ENCODE data around the gene UBL5. TPM values are rescaled to one million over a fixed set of nuclear protein-coding genes. Genes with fewer than 3 reads are reported as not detected.
"Not testable (repeated sequence)": the region's sequence is repeated elsewhere in the genome, so short reads cannot be mapped to it uniquely, and the experiment has no call there.

The UBL5 gene
- total RNA-seq, 1 experiment from 2014 or later = 250 TPM

- H3K9me3 ChIP-seq (replicated peaks) = no peaks in the 10 kb centered on the region
- H3K36me3 ChIP-seq = no peaks in the 10 kb centered on the region
- H3K27me3 ChIP-seq = no peaks in the 10 kb centered on the region
- no peak overlapping the region for H3K4me3 ChIP-seq
- no peak overlapping the region for H3K27ac ChIP-seq
- no peaks in the 10 kb centered on the region for H3K4me1 ChIP-seq
- DNase-seq = peak; percentile 74 to 89
Measured at GRCh38 chr19:9796113-9796773, 31.5 kb upstream of the UBL5 start.

- Histone ChIP-seq H3K4me1 (no peaks in the 10 kb centered on the region), H3K36me3 (no peaks in the 10 kb centered on the region), H3K27me3 (no peaks in the 10 kb centered on the region), H3K4me3 (no peak overlapping the region), H3K27ac (no peak overlapping the region), H3K9me3 (replicated peaks) (no peaks in the 10 kb centered on the region)
- no peak for DNase-seq
Measured at GRCh38 chr19:9797871-9798270, 29.8 kb upstream of the UBL5 start.

- Histone ChIP-seq H3K4me1 (no peaks in the 10 kb centered on the region), H3K27ac (no peak overlapping the region), H3K4me3 (no peak overlapping the region), H3K9me3 (replicated peaks) (no peaks in the 10 kb centered on the region), H3K27me3 (no peaks in the 10 kb centered on the region), H3K36me3 (no peaks in the 10 kb centered on the region)
- DNase-seq = no peak
Measured at GRCh38 chr19:9799162-9799561, 28.6 kb upstream of the UBL5 start.

GRCh38 chr19:9801976-9802375 lies 25.7 kb upstream of the UBL5 start:
- H3K4me3 ChIP-seq = no peak overlapping the region
- H3K4me1 ChIP-seq = no peaks in the 10 kb centered on the region
- H3K27ac ChIP-seq = no peak overlapping the region
- H3K36me3 ChIP-seq = peaks cover 3% of the 10 kb centered on the region; the same call in 1 of the 2 replicates
- no peaks in the 10 kb centered on the region for H3K9me3 ChIP-seq (replicated peaks)
- no peak for DNase-seq
- no peaks in the 10 kb centered on the region for H3K27me3 ChIP-seq

- no peak overlapping the region for H3K27ac ChIP-seq
- H3K4me1 ChIP-seq = no peaks in the 10 kb centered on the region
- H3K9me3 ChIP-seq (replicated peaks) = no peaks in the 10 kb centered on the region
- H3K4me3 ChIP-seq = no peak overlapping the region
- DNase-seq = no peak
- H3K36me3 ChIP-seq = peaks cover 15% of the 10 kb centered on the region
- H3K27me3 ChIP-seq = no peaks in the 10 kb centered on the region
Measured at GRCh38 chr19:9806803-9807202, 20.9 kb upstream of the UBL5 start.

GRCh38 chr19:9808855-9809824 lies 18.6 kb upstream of the UBL5 start:
- peaks cover 23% of the 10 kb centered on the region for H3K36me3 ChIP-seq

GRCh38 chr19:9811139-9811538 lies 16.6 kb upstream of the UBL5 start:
- DNase-seq = no peak
- no peak overlapping the region for H3K4me3 ChIP-seq
- no peaks in the 10 kb centered on the region for H3K27me3 ChIP-seq
- H3K36me3 ChIP-seq = peaks cover 21% of the 10 kb centered on the region
- no peak overlapping the region for H3K27ac ChIP-seq
- no peaks in the 10 kb centered on the region for H3K4me1 ChIP-seq
- H3K9me3 ChIP-seq (replicated peaks) = no peaks in the 10 kb centered on the region; the same call in 1 of the 2 replicates

More at GRCh38 chr19:9808855-9809824, 18.6 kb upstream of the UBL5 start:
- no peak for DNase-seq
- no peak overlapping the region for H3K4me3 ChIP-seq
- no peaks in the 10 kb centered on the region for H3K4me1 ChIP-seq
- no peak overlapping the region for H3K27ac ChIP-seq
- H3K27me3 ChIP-seq = no peaks in the 10 kb centered on the region
- H3K9me3 ChIP-seq (replicated peaks) = no peaks in the 10 kb centered on the region

- H3K27ac ChIP-seq = peak overlapping the region; percentile 83
- no peaks in the 10 kb centered on the region; the same call in 1 of the 2 replicates for H3K4me1 ChIP-seq
- H3K27me3 ChIP-seq = no peaks in the 10 kb centered on the region
- H3K9me3 ChIP-seq (replicated peaks) = no peaks in the 10 kb centered on the region; the same call in 1 of the 2 replicates
- peak overlapping the region; percentile 89 for H3K4me3 ChIP-seq
- DNase-seq = no peak
- H3K36me3 ChIP-seq = peaks cover 10% of the 10 kb centered on the region
Measured at GRCh38 chr19:9818175-9818733, 9.5 kb upstream of the UBL5 start.

GRCh38 chr19:9818734-9819595 lies 8.8 kb upstream of the UBL5 start, which contains the start of gene FBXL12:
TSS of gene FBXL12 (minus strand) at chr19:9819079. CDS start at chr19:9818813, 266 bp downstream.
- Histone ChIP-seq H3K4me1 (no peaks in the 10 kb centered on the region; the same call in 1 of the 2 replicates), H3K27me3 (no peaks in the 10 kb centered on the region), H3K27ac (peak within 1 kb of the TSS; percentile 83), H3K9me3 (replicated peaks) (no peaks in the 10 kb centered on the region; the same call in 1 of the 2 replicates), H3K4me3 (peak within 1 kb of the TSS; percentile 89), H3K36me3 (peaks cover 7% of the 10 kb centered on the region)
- peak; percentile 99 to 100 for DNase-seq

- Histone ChIP-seq H3K36me3 (peaks cover 4% of the 10 kb centered on the region; the same call in 1 of the 2 replicates), H3K9me3 (replicated peaks) (no peaks in the 10 kb centered on the region; the same call in 1 of the 2 replicates), H3K4me3 (peak overlapping the region; percentile 47), H3K27ac (no peak overlapping the region), H3K4me1 (no peaks in the 10 kb centered on the region; the same call in 1 of the 2 replicates), H3K27me3 (no peaks in the 10 kb centered on the region)
- no peak for DNase-seq
Measured at GRCh38 chr19:9819596-9819909, 8.2 kb upstream of the UBL5 start.

- not testable (repeated sequence) for H3K4me1 ChIP-seq; H3K36me3 ChIP-seq; DNase-seq; H3K9me3 ChIP-seq (replicated peaks); H3K27me3 ChIP-seq; H3K27ac ChIP-seq
- H3K4me3 ChIP-seq = peak overlapping the region; percentile 47
Measured at GRCh38 chr19:9820034-9820433, 7.7 kb upstream of the UBL5 start.

GRCh38 chr19:9823816-9824215 lies 3.9 kb upstream of the UBL5 start:
- Histone ChIP-seq H3K27me3 (no peaks in the 10 kb centered on the region), H3K27ac (no peak overlapping the region), H3K36me3 (peaks cover 4% of the 10 kb centered on the region; the same call in 1 of the 2 replicates), H3K4me3 (no peak overlapping the region), H3K9me3 (replicated peaks) (no peaks in the 10 kb centered on the region), H3K4me1 (peaks cover 4% of the 10 kb centered on the region)
- no peak for DNase-seq

- no peak overlapping the region for H3K27ac ChIP-seq
- peaks cover 5% of the 10 kb centered on the region for H3K4me1 ChIP-seq
- H3K36me3 ChIP-seq = peaks cover 8% of the 10 kb centered on the region; the same call in 1 of the 2 replicates
- DNase-seq = no peak
- H3K9me3 ChIP-seq (replicated peaks) = no peaks in the 10 kb centered on the region
- H3K4me3 ChIP-seq = peak overlapping the region; percentile 96
- no peaks in the 10 kb centered on the region for H3K27me3 ChIP-seq
Measured at GRCh38 chr19:9828551-9829063, 889 bp downstream of the UBL5 start.

GRCh38 chr19:9834307-9834725 lies 6.6 kb downstream of the UBL5 start:
- H3K27ac ChIP-seq = no peak overlapping the region
- peaks cover 4% of the 10 kb centered on the region; the same call in 1 of the 2 replicates for H3K36me3 ChIP-seq

More at GRCh38 chr19:9834307-9834725, 6.6 kb downstream of the UBL5 start:
- peak overlapping the region; percentile 90 for H3K4me3 ChIP-seq
- H3K27me3 ChIP-seq = no peaks in the 10 kb centered on the region
- no peak for DNase-seq
- no peaks in the 10 kb centered on the region for H3K4me1 ChIP-seq
- no peaks in the 10 kb centered on the region for H3K9me3 ChIP-seq (replicated peaks)

All from SJCRH30 (cell line).